ENCODE data around the gene TTLL13.
"Not testable (repeated sequence)": the region's sequence is repeated elsewhere in the genome, so short reads cannot be mapped to it uniquely, and the experiment has no call there.

Gene TTLL13

DNA sequence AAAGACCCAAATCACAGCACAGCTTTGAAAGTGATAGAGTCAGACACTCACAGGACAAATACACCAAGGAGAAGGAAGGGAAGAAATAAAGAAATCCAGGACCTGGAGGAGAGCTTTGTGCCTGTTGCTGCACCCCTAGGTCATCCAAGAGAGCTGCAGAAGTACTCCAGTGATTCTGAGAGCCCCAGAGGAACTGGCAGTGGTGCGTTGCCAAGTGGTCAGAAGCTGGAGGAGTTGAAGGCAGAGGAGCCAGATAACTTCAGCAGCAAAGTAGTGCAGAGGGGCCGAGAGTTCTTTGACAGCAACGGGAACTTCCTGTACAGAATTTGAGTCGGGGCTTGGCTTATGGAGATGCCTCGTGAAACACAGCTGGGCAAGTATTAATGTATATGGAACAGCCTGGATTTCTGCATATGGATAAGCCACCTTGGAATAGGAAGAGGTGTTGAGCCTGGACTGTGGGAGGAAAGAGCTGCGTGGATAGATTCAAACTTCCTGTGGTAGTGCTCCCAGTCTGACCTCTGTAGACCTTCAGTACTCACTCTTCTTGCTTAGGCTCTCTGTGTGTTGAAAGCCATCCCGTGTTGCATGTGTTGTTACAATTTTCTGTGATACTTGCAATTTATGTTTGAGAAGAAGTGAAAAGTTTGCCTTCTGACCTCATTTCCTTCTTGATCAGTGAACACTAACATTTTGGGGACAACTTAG is 22.3 kb downstream of the TTLL13 start:
- TF ChIP-seq, protein P1, sequence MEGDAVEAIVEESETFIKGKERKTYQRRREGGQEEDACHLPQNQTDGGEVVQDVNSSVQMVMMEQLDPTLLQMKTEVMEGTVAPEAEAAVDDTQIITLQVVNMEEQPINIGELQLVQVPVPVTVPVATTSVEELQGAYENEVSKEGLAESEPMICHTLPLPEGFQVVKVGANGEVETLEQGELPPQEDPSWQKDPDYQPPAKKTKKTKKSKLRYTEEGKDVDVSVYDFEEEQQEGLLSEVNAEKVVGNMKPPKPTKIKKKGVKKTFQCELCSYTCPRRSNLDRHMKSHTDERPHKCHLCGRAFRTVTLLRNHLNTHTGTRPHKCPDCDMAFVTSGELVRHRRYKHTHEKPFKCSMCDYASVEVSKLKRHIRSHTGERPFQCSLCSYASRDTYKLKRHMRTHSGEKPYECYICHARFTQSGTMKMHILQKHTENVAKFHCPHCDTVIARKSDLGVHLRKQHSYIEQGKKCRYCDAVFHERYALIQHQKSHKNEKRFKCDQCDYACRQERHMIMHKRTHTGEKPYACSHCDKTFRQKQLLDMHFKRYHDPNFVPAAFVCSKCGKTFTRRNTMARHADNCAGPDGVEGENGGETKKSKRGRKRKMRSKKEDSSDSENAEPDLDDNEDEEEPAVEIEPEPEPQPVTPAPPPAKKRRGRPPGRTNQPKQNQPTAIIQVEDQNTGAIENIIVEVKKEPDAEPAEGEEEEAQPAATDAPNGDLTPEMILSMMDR (IDR thresholded peaks at IDR 0.05), result no peak
- no peak for TF ChIP-seq ZFX (IDR thresholded peaks at IDR 0.05; ENCODE audit: borderline replicate concordance)
- H3K27ac ChIP-seq, result no peak overlapping the region

DNA sequence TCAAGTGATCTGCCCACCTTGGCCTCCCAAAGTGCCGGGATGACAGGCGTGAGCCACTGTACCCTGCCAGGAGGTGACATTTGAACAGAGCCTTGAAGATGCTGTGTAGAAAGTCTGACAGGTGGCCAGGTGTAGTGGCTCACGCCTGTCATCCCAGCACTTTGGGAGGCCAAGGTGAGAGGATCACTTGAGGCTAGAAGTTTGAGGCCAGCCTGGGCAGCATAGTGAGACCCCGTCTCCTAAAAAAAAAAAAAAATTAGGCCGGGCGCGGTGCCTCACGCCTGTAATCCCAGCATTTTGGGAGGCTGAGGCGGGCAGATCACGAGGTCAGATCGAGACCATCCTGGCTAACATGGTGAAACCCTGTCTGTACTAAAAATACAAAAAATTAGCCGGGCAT is 29.1 kb downstream of the TTLL13 start:
- not testable (repeated sequence) for H3K27ac ChIP-seq

- not testable (repeated sequence) for H3K27ac ChIP-seq
Measured at GRCh38 chr15:90280743-90281142, 31.4 kb downstream of the TTLL13 start.

DNA sequence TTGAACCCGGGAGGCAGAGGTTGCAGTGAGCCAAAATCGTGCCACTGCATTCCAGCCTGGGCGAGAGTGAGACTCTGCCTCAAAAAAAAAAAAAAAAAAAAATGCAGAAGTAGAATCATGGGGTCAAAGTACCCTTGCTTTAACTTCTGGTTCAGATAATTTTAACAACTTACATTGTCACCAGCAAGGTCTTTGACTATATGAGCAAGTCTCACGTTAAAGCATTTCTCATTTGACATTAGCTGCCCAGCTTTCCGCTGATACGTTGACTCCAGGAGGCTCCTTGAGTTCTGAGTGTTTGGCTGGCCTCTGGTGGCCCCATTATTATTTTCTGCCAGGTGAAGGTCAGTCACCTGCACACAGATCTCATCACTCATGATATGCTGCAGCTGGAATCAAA is 32.3 kb downstream of the TTLL13 start:
- not testable (repeated sequence) for H3K27ac ChIP-seq

GRCh38 chr15:90286678-90287077 is 37.3 kb downstream of the TTLL13 start:
- H3K27ac ChIP-seq, result no peak overlapping the region
- no peak for TF ChIP-seq ZFX (IDR thresholded peaks at IDR 0.05; ENCODE audit: borderline replicate concordance)
- TF ChIP-seq, protein P1 (IDR thresholded peaks at IDR 0.05), result peak; percentile 49

- TF ChIP-seq, protein P1 (IDR thresholded peaks at IDR 0.05), result no peak
- no peak for TF ChIP-seq ZFX (IDR thresholded peaks at IDR 0.05; ENCODE audit: borderline replicate concordance)
- H3K27ac ChIP-seq, result no peak overlapping the region
Measured at GRCh38 chr15:90287101-90287500, 37.7 kb downstream of the TTLL13 start.

DNA sequence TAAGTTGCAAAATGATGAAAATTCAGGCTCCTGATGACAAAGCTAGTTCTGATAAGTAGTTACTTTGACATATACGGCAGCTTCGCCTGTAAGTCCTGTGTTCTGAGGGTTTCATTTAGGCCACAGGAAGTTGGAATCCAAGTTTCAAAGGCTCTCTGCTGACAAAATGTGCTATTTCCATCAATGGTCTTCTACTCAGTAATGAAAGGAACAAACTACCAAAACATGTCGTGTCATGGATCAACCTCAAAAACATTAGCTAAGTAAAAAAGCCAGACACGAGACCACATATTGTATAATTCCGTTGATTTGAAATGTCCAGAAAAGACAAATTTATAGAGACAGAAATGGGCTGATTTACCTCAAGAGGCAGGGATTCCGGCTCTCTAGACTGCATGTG is 38.6 kb downstream of the TTLL13 start:
- H3K27ac ChIP-seq, result no peak overlapping the region
- no peak for TF ChIP-seq ZFX (IDR thresholded peaks at IDR 0.05; ENCODE audit: borderline replicate concordance)
- TF ChIP-seq, protein P1 (IDR thresholded peaks at IDR 0.05), result no peak

- H3K27ac ChIP-seq, result no peak overlapping the region
- TF ChIP-seq ZFX (IDR thresholded peaks at IDR 0.05; ENCODE audit: borderline replicate concordance), result no peak
- TF ChIP-seq, protein P1 (IDR thresholded peaks at IDR 0.05), result no peak
Measured at GRCh38 chr15:90291679-90292356, 42.5 kb downstream of the TTLL13 start.

Data from 22Rv1 (cell line).